Activated gamma-delta T cell (primary cell): ENCODE data around the gene GOLGA2.
"Not testable (repeated sequence)": the region's sequence is repeated elsewhere in the genome, so short reads cannot be mapped to it uniquely, and the experiment has no call there.

Experiments
- DNase-seq: peaks from one replicate; lab custom pipeline; 2025; lab: John Stamatoyannopoulos, UW

The GOLGA2 gene

DNA sequence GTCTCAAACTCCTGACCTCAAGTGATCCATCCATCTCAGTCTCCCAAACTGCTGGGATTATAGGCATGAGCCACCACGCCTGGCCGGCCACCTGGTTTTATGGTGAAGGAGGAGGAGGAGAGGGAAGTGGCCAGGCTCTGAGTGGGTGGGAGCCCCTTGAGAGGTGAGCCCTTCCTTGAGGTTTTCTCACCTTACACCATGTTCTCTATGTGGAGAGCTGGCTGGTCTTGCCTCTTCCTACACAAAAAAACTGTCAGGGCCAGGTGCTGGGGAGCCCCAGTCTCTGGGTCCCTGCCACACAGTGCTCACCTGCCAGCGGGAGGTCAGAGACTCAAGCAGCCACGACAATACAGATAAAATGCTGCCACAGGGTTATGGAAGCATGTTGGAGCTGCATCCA, 18.3 kb upstream of the GOLGA2 start:
- DNase-seq, result no peak

DNA sequence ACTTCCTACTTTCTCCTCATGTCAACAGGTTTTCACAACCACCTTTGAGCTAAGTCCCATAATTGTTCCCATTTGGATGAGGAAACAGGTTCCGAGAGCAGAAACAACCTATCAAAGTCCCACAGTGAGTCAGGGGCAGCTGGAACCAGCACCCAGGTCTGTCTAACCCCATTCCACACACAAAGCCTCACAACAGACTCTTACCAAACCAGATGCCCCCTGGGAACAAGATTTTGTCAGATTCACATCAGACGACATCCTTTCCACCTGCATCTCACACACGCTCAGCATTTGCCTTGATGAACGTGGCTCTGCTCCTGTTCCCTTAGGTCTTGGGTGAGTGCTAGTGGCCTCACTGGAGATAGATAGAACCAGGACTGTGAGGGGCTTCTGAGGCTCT, 17.3 kb upstream of the GOLGA2 start:
- DNase-seq, result no peak

DNA sequence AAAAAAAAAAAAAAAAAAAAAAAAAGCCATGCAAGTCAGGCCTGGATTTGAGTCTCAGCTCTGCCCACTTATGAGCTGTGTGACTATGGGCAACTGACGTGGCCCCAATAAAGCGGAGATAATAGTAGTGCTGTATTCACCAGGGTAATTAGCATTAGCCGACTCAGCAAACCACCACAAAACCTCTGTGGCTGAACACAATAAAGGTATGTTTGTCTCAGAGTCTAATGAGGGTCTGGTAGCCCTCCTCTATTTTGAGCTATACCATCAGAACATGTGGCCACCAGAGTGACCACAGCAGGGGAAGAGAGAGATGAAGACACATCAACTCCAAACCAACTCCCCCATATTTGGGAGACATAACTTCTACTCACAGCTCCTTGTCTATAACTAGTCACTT, 16.2 kb upstream of the GOLGA2 start:
- no peak for DNase-seq

DNA sequence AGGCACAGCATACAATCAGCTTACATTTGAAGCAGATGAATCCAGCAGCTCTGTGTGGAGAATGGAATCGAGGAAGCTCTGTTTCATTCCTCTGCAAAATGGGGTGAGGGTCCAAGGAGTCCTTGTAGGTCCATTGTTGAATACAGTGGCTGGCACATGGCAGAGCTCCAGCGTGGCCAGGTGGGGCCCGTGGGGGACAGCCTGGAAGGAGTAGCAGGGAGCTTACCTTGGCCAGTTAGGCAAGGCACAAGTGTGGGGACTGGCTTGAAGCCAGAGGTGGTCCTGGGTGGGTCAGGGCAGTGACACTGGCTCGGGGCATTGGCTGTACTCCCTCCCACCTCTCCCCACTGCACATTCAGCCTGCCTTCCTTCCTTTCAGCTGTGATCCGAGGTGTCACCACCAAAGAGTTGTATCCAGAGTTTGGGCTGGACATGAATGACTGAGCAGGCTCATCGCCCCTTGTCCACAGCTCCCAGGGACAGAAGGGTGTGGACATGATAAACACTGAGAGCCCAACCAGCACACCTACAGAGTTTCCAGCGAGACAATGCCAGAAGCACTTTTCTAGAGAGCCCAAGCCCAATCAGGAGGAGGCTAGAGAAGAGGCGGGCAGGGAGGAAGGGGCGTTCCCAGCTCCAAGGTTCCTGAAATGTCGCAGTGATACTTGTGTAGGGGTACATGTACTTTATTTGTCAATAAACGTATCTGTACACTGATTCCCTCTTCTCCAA, 12.6 kb upstream of the GOLGA2 start:
- DNase-seq, result no peak

DNA sequence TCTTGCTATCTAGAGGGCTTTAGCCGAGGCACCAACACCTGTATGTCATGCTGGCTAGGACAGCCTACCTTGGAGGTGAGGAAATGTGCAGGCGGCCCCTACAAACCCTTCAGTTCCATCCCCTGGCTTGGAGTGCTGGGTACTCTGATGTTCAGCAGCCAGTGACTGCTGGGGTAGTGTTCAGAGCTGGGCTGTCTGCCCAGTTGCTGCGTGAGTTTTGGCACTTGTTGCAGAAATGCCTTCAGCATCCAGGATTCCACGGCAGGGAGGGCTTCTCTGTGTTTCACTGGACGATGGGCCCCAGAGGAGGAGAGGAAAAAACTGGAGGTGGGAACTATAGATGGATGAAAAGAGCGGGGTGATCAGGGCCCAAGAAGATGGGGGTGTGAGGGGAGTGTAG, 10.6 kb upstream of the GOLGA2 start:
- no peak for DNase-seq

DNA sequence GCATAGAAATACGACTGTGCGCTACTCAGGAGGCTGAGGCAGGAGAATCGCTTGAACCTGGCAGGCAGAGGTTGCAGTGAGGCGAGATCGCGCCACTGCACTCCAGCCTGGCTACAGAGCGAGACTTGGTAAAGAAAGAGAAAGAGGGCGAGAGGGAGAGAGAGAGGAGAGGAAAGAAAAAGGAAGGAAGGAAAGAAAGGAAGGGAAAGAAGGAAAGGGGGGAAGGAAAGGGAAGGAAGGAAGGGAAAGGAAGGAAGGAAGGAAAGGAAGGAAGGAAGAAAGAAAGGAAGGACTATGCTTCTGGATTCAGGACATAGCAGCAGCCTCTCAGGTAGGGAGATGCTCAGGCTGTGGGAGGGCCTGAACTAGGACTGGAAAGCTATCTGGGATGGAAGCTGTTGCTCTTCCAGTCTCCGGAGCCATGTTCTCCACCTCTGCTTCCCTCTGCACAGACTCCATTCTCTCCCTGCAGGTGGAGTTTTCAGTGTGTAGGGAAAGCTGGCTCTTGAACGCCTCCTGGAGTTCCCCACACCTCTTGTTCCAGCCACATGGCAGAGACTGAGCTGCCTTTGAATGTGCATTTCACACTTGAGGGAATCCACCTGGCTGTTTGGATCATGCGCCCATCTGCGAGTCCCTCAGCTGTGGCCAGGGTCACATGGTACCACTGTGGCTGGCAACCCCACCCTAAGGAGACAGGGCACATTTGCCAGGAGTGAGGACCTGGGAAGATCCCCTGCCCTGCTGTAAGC, 9.4 kb upstream of the GOLGA2 start:
- no peak for DNase-seq

DNA sequence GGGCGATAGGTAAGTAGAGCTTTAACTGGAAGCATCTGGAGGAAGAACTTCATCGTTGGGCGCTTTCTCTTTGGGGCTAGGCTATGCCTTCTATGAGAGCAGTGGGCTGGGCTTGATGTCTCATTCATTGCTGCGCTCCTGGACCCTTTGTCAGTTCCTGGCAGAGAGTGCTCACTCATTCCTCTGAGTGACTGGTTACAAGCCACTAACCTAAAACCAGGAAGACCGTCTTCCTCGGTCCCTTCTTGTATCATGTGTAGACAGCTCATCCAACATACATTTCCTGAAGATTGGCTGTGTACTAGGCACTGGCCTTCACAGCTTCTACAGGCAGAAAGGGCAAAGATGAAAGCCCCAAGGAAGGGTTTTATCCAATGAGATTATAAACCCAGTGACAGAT, 6.7 kb upstream of the GOLGA2 start:
- DNase-seq, result no peak

DNA sequence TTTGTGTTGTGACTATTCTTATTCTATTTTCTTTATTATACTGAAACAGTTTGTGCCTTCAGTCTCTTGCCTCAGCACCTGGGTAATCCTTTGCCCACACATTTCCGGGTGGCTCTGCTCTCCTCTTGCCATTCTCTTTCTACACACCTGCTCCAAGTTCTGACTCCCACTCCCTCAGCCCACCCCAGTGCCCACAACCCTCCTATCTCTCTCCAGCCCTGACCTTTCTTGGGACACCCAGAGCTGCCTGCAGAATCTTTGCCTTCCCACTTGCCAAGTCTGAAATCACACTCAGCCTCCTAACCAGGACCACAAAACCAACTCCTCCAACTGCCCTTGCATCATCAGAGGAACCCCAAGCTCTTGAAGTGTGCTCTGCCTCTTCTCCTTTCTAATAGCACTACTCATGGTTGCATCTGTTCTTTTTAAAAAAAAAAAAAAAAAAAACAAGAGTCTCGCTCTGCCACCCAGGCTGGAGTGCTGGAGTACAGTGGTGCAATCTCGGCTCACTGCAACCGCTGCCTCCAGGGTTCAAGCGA, 4.3 kb upstream of the GOLGA2 start:
- DNase-seq, result no peak

DNA sequence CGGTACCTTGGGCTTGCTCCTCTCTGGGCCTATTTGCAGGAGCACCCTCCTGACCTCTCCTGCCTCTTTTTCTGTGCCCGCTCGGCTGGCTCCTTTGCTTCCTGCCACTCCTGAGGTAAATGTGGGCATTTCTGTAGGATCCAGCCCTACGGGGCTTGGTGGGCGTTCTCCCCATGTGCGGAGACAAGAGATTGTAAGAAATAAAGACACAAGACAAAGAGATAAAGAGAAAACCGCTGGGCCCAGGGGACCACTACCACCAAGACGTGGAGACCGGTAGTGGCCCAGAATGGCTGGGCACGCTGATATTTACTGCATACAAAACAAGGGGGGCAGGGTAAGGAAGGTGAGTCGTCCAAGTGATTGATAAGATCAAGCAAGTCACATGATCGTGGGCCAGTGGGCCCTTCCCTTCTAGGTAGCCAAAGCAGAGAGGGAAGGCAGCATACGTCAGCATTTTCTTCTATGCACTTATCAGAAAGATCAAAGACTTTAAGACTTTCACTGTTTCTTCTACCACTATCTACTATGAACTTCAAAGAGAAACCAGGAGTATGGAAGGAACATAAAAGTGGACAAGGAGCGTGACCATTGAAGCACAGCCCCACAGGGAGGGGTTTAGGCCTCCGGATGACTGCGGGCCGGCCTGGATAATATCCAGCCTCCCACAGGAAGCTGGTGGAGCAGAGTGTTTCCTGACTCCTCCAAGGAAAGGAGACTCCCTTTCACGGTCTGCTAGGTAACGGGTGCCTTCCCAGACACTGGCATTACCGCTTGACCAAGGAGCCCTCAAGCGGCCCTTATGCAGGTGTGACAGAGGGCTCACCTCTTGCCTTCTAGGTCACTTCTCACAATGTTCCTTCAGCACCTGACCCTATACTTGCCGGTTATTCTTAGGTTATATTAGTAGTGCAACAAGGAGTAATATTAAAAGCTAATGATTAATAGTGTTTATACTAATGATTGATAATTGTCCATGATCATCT, 3.6 kb upstream of the GOLGA2 start:
- DNase-seq, result not testable (repeated sequence)

DNA sequence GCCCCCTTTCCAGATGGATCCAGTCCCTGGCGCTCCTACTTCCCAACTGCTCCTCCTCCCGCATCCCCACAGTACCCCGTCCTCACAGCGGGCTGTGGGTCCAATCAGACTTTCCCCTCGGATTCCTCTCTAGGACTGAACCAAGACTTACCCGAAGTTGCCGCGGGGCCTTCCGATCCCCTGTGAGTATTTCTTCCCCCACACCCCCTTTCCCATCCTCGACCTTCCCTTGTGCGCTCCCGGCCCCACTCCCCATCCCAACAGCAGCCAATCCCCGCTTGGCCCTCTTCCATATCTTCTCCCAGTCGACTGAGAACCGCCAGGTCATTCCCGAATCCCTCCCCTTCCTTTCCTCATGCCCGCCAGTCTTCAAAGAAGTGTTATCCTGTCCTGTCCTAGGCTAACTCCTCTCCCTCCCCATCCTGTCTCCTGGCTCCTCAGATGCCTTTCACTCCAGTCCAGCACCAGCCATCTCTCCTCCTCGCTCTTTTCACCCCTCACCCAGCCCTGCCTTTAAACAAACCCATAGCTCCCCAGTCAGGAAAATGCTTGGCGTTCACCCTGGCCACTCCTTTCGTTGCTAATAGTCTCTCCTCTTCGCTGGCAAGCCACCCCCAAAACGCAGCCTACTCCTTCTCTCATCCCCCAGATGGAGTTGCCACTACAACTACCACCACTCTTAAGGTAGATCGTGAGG, 915 bp upstream of the GOLGA2 start:
- no peak for DNase-seq

DNA sequence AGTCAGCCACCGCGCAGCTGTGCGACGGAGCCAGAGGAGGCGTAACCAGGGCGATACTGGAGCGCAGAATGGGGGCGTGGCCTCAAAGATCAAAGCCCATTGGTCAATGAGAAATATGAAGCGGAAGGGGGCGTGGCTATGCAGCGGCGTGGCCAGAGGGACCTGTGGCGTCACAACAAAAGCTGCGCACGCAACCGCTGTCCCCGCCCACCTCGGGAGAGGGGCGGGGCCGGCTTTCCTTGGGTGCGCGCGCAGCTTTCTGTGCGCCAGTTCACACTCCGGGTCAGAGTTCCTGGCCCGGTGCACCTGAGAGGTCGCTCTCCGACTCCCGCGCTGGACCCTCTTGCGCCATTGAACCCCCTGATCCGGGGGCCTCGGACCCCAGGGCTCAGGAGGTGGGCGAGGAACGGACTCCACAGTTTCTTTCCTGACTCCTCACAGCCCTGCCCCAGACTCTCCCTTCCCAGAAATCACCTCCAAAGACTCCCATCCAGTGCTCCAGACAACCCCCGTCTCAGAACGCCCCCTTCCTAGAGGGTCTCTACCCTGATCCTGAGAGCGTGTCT, 284 bp upstream of the GOLGA2 start, which contains the start of gene SWI5:
Gene SWI5 (plus strand): TSS at position 269 of the 566 bp plus-strand sequence.
- peak; percentile 95 for DNase-seq

DNA sequence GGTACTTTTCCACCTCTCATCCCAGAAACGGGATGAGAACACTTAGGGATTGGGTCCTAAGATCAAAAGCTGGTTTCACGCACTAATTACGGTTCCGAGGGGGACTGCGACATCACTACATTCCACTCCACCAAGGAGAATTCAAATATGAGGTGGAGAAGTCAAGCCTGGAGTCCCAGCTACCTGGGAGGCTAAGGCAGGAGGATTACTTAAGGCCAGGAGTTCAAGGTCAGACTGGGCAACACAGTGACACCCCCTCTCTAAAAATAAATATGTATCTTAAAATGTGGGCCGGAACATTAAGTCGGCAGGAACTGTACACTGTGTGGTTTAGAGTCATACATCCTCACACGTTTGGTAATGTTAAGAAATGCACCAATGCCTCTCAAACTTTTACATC, 1.6 kb downstream of the GOLGA2 start:
- DNase-seq, result no peak

DNA sequence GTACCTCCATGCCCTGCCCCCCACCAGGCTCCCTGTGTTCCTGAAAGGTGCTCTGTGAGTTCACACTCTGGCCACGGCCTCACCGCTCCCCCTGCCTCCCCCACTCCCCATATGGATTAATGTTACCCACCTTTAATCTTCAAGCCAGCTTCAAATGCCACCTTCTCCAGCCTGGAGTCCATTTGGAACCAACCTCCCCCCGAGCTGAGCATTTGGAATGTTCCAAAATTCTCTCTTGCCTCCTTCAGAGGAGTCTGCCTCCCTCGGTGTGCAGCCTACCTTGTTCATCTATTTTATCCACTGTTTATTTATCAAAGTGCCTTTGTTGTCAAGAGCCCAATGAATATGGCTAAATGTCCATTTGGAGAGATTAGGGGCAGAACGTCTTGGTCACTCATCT, 4.3 kb downstream of the GOLGA2 start:
- DNase-seq, result no peak

DNA sequence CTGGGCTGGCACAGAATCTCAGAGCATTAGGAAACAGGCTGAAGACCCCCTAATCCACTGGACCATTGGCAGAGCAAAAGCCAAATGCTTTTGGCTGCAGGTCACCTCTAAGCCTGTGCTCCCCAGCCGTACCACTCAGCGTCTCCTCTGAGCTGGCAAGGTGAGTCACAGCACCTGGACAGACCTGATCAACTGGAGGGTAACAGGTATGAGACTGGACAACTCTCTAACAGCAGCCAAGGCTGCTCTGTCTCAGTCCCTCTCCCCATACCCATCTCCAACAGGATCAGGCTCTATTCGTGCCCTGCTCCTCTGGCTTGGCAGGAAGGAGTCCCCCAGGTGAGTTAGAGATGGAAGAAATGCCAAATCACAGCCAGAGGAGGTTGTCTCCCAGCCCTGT, 4.7 kb downstream of the GOLGA2 start:
- DNase-seq, result no peak

DNA sequence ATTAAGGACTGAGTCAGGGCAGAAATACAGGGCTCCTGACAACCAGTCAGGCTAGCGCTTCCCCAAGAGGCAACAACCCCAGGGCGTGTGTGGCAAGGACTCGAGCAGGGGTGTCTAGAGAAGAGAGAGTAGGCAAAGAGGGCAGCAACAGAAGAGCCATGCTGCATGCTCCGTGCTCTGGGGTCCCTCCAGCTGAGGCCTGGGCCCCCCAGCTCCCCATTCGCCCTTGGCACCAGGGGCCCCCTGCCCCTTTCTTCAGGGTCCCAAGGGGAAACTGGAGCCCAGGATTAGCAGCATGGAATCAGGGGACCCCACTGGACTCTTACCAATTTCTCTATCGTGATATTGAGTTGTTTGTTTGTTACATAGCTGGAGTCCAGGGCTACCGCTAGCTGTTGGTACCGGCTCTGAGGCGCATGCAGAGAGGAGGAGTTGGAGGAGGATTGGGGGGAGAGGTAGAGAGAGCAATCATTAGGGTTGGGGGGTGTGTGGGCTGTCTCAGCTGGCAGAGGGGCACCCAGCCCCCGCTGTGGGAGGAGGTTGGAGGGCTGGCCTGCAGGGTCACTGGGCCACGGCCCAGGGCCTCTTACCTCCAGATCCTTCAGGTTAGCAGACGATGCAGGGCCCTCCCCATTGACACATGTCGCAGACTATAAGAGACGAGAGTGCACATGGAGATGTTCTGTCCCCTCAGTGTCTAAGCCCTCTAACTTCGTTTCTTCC, 8.8 kb downstream of the GOLGA2 start:
- DNase-seq, result no peak

DNA sequence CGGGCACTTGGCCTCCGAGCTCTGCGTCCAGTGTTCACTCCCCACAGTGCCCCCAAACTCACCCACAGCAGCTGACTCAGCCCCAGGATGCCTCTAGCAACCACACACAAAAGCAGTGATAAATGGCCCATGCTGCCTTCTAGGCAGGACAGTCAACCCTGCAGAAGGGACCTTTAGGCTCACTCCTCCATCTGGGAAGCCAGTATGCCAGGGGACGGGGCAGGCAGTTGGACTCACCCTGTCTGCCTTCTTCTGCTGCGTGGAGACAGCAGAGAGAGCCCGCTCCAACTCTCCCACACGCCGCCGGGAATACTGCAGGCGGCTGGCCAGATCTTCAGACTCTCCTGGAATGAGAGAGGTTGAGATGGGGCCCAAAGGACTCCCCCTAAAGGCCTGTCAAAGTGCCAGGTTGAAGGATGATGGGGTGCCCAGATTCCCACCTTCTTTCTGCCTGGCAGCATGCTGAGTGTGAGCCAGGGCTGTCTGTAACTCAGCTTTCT, 10.4 kb downstream of the GOLGA2 start:
- no peak for DNase-seq

DNA sequence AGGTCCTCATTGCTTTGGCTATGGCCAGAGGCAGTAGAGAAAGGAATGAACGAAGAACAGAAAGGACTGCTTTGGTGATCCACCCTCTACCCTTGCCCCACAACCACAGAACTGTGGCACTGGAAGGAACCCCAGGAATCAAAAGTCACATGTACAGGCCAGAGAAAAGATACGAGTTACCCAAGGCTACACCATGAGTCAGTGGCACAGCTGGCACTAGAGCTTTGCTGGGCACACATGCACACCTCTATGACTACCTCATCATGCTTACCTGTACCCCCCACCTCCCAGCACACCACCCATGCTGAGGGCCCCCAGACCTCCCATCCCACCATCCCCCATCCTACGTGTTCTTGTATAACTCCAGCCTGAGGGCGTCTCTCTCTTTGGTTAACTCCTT, 13.1 kb downstream of the GOLGA2 start:
- no peak for DNase-seq

DNA sequence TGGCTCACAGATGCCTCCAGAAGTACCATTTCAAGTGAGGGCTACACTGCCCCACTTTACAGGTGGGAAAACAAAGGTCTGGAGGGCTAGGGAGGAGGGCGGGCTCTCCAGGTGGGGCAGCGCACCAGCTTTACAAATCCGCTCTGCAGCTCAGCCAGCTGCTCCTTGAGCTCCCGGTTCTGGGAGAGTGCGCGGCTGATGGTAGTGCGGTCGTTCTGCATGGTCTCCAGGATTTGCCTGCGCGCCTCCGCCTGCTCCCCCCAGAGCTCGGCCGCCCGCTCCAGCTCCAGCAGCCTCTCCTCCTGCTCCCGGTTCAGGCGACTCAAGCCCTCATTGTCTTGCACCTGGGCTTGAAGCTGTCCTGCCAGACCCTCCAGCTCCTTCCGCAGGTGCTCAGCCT, 15.5 kb downstream of the GOLGA2 start:
- no peak for DNase-seq

DNA sequence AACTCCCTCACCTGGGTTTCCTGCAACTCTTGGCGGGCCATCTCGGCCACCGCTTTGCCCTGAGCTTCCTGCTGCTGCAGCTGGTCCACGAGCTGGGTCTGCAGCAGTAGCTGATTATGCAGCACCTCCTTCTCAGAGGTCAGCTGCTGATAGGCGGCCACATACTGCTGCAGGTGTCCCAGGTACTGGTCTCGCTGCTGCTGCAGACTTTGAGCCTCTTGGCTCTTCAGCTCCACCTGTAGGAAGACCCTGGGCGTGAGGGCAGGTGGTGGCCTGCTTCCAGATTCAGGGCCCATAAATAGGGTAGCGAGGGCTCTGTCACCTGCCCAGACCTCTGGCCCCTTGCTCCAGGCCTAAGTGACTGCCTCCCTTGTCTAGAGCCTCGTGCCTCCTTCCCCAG, 16.7 kb downstream of the GOLGA2 start:
- DNase-seq, result no peak

DNA sequence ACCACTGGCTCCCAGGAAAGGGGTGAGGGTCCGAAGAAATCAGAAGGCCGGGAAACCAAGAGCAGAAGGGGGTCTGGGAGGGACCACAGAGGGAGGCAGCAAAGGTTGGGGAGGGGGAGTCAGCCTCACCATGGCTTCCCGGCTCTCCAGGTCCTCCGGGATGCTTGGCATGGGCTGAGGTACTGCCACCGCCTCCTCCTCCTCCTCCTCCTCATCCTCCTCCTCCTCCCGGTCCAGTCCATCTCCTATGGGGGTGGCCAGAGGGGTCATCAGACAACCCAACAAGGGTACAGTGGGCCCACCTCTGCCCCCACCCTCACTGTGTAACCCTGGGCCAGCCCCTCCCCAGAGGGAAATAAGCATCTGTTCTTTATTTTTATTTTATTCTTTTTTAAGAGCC, 17.5 kb downstream of the GOLGA2 start:
- no peak for DNase-seq
